Peyer's patch (tissue), 4 donors: ENCODE data around the gene NOS3. TPM values are rescaled to one million over a fixed set of nuclear protein-coding genes. Genes with fewer than 3 reads are reported as not detected.

ENCODE experiments used
- DNase-seq, 3 donors: peaks; one replicate each; pipeline ENCODE4 v3.0.0-alpha.2; 2017 to 2019
- H3K27ac ChIP-seq, 4 donors: fragments of 200-600 bp; sonication (generic); one replicate each; pipeline ENCODE4 v1.5.1; 2016 to 2019
- H3K27me3 ChIP-seq, 2 donors: fragments of 200-600 bp; sonication (generic); one replicate each; pipeline ENCODE4 v1.5.1; 2019
- H3K36me3 ChIP-seq, 3 donors: fragments of 200-600 bp; sonication (generic); one replicate each; pipeline ENCODE4 v1.5.1; 2016 to 2019
- H3K4me1 ChIP-seq, 4 donors: fragments of 200-600 bp; sonication (generic); one replicate each; pipeline ENCODE4 v1.5.1; 2016 to 2019
- H3K4me3 ChIP-seq, 4 donors: fragments of 200-600 bp; sonication (generic); 1 replicate in 3 of 4; 2 replicates in 1 of 4; pipeline ENCODE4 v1.5.1; 2016 to 2019; ENCODE audit warnings: mild to moderate bottlenecking in 1 of 4
- H3K9me3 ChIP-seq, 4 donors: fragments of 200-600 bp; sonication (generic); one replicate each; pipeline ENCODE4 v1.5.1; 2016 to 2019; ENCODE audit warnings: mild to moderate bottlenecking in 1 of 4
- CTCF ChIP-seq, 6 experiments: fragments of 450-650 bp in 4 of 6; fragments of 200-600 bp in 2 of 6; sonication (generic) in 1 of 6; IDR thresholded peaks; one replicate each; pipeline ENCODE4 v1.5.1; 2017 to 2019; ENCODE audit warnings: antibody characterized with exemption in 6 of 6, mild to moderate bottlenecking in 3 of 6, moderate library complexity in 1 of 6
- POLR2A ChIP-seq, 2 donors: fragments of 450-650 bp; IDR thresholded peaks; one replicate each; pipeline ENCODE4 v1.5.1; 2017; ENCODE audit warnings: antibody characterized with exemption in 2 of 2, mild to moderate bottlenecking in 2 of 2, moderate library complexity in 2 of 2
- total RNA-seq, 4 donors: library from RNA; depleted of rRNA; stranded (reverse); fragments of >200 nt; gene quantifications; one replicate each; pipeline ENCODE4 v1.1.0, GENCODE V29; 2016

Gene NOS3
- total RNA-seq, 4 donors from 2014 or later = 1.2 to 18.2 (median 5.4) TPM

- TF ChIP-seq CTCF (IDR thresholded peaks at IDR 0.05) (no peak), POLR2A (IDR thresholded peaks at IDR 0.05) (no peak)
- Histone ChIP-seq H3K27ac (no peak overlapping the region), H3K9me3 (no peaks in the 10 kb centered on the region), H3K27me3 (no peaks in the 10 kb centered on the region), H3K4me3 (no peak overlapping the region), H3K4me1 (no peaks in the 10 kb centered on the region), H3K36me3 (no peaks in the 10 kb centered on the region)
- DNase-seq = peak in 2 of 3 donors; percentile 5 to 23
These were observed 40.2 kb upstream of the NOS3 start for GRCh38 chr7:150950496-150951180.

DNA sequence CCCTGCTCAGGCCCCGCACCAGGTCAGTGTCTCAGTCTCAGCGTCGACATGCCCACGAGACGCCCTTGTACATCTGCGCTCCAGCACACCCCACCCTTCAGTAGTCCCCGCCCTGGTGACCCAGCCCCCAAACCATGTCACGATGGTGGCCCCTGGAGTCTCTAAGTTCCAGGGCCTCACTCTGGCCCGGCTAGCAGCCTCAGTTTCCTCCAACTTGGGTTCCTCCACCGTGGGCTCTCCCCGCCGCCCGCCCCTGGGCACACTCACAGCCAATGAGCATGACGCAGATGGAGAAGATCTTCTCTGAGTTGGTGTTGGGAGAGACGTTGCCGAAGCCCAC, 39.7 kb upstream of the NOS3 start:
- H3K4me1 ChIP-seq = no peaks in the 10 kb centered on the region
- H3K27ac ChIP-seq = no peak overlapping the region
- no peak for TF ChIP-seq POLR2A (IDR thresholded peaks at IDR 0.05)
- no peak for TF ChIP-seq CTCF (IDR thresholded peaks at IDR 0.05)
- H3K36me3 ChIP-seq = no peaks in the 10 kb centered on the region
- no peaks in the 10 kb centered on the region for H3K27me3 ChIP-seq
- DNase-seq = peak in 1 of 3 donors; percentile 34
- no peak overlapping the region for H3K4me3 ChIP-seq
- H3K9me3 ChIP-seq = no peaks in the 10 kb centered on the region

DNA sequence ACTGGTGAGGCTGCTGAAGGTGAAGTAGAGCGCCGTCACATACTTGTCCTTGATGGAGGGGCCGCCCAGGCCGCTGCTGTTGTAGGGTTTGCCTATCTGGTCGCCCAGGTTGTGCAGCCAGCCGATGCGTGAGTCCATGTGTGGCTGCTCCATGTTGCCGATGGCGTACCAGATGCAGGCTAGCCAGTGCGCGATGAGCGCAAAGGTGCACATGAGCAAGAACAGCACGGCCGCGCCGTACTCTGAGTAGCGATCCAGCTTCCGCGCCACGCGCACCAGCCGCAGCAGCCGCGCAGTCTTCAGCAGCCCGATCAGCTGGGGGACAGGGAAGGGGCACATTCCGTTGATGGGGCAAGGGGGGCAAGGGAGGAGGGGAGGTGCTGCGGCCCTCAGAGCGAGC, 39.3 kb upstream of the NOS3 start:
- Histone ChIP-seq H3K27me3 (no peaks in the 10 kb centered on the region), H3K27ac (no peak overlapping the region), H3K4me1 (no peaks in the 10 kb centered on the region), H3K36me3 (no peaks in the 10 kb centered on the region), H3K9me3 (no peaks in the 10 kb centered on the region), H3K4me3 (no peak overlapping the region)
- TF ChIP-seq CTCF (IDR thresholded peaks at IDR 0.05) = no peak
- no peak for TF ChIP-seq POLR2A (IDR thresholded peaks at IDR 0.05)
- peak in 1 of 3 donors; percentile 33 for DNase-seq

DNA sequence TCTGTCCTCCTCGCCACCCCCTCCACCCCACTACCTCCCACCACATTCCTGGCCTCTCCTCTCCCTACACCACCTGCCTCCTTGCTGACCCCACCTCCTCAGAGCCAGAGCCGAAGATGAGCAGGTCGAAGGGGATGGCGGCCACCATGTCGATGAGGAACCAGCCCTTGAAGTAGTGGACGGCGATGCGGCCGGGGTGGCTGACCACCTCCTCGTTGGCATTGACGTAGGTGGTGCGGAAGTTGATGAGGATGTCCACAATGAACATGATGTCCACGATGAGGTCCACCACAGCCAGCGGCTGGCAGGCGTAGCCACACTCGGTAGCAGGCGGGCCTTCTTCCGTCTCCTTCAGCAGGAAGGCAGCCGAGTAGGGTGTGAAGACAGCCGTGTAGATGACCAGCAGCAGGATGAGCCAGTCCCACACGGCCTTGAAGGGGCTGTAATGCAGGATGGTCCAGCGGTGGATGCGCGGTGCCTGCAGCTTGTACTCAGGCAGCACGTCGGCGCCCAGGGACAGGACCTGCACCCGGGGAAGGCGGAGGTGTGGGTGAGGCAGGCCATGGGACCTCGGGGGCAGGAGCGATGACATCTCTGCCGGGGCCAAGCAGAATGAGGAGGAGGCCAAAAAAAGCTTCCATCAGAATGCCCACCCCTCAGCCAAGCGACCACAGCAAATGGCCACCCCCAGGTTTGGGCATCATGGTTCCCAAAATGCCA, 38.3 kb upstream of the NOS3 start:
- H3K27me3 ChIP-seq = no peaks in the 10 kb centered on the region
- peak in 1 of 3 donors; percentile 34 for DNase-seq
- H3K9me3 ChIP-seq = no peaks in the 10 kb centered on the region
- H3K36me3 ChIP-seq = no peaks in the 10 kb centered on the region
- no peaks in the 10 kb centered on the region for H3K4me1 ChIP-seq
- TF ChIP-seq POLR2A (IDR thresholded peaks at IDR 0.05) = no peak
- no peak for TF ChIP-seq CTCF (IDR thresholded peaks at IDR 0.05)
- no peak overlapping the region for H3K27ac ChIP-seq
- no peak overlapping the region for H3K4me3 ChIP-seq

DNA sequence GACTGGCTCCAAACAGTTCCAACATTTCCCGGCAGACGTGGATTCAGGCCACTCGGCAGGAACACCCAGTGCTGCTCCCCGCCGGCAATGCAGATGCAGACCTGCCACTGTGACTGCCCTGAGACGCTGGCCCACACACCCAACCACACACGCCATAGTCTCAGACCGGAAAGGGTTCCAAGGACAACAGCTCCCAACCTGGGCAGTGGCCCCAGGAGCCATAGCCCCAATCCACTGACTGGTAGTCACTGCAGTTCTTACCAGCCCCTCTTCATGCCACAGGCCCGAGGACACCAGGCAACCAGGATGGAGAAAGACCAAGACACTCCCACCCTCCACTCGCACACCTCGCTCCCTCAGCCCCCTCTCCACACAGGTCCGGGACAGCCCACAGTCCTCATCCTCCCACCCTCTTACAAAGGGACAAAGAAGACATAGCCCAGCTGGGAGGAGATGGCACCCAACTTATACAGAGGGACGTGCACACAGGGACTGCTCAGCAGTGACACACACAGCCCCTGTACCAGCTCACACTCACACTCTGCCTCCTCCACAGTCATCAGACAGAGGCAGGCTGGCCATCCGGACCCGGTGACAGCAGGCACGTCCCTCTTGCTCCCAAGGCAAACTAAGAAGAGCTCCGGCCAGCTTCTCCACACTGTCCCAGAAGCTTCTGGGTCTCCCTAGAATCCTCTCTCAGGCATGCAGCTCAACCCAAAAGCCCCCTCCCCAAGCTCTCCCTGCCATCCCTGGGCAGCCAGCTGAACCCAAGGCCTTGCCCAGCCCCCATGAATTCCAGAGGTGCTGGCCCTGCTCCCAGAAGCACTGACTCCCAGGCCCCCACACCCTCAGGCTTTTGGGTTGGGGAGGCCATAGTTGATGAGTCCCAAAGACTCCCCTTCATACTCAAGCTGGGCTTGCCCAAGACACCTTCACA, 37.5 kb upstream of the NOS3 start:
- H3K4me3 ChIP-seq = peak overlapping the region in 1 of 4 donors; percentile 6
- no peak for DNase-seq
- peaks cover 0 to 4% (median 0%) of the 10 kb centered on the region in 4 donors for H3K4me1 ChIP-seq
- no peaks in the 10 kb centered on the region for H3K27me3 ChIP-seq
- peak overlapping the region in 1 of 4 donors; percentile 6 for H3K27ac ChIP-seq
- H3K9me3 ChIP-seq = no peaks in the 10 kb centered on the region
- TF ChIP-seq POLR2A (IDR thresholded peaks at IDR 0.05) = no peak
- TF ChIP-seq CTCF (IDR thresholded peaks at IDR 0.05) = no peak
- no peaks in the 10 kb centered on the region for H3K36me3 ChIP-seq
